Esophagus muscularis mucosa (tissue), 4 donors: Measurements from ENCODE around the gene PACRG. TPM values are rescaled to one million over a fixed set of nuclear protein-coding genes. Genes with fewer than 3 reads are reported as not detected.

Experiments used
- DNase-seq: peaks from one replicate; pipeline ENCODE4 v3.0.0-alpha.2; 2017; ENCODE audit errors: extremely low spot score
- H3K27ac ChIP-seq, 4 donors: fragments of 200-600 bp; sonication (generic); replicated peaks in 1 of 4; 1 replicate in 3 of 4; 2 replicates in 1 of 4; pipeline ENCODE4 v1.5.1; 2016 to 2019; ENCODE audit warnings: mild to moderate bottlenecking in 1 of 4
- H3K27me3 ChIP-seq, 4 donors: fragments of 200-600 bp; sonication (generic); one replicate each; pipeline versions ENCODE4 v1.5.1 to v1.6.0; 2016 to 2019
- H3K36me3 ChIP-seq, 4 donors: fragments of 200-600 bp; sonication (generic); one replicate each; pipeline ENCODE4 v1.5.1; 2016 to 2019
- H3K4me1 ChIP-seq, 4 donors: fragments of 200-600 bp; sonication (generic); one replicate each; pipeline ENCODE4 v1.5.1; 2016 to 2019
- H3K4me3 ChIP-seq, 4 donors: fragments of 200-600 bp; sonication (generic); 1 replicate in 2 of 4; 2 replicates in 2 of 4; pipeline ENCODE4 v1.5.1; 2016 to 2019; ENCODE audit warnings: mild to moderate bottlenecking in 4 of 4, moderate library complexity in 1 of 4
- H3K9me3 ChIP-seq, 4 donors: fragments of 200-600 bp; sonication (generic); 1 replicate in 3 of 4; 2 replicates in 1 of 4; pipeline ENCODE4 v1.5.1; 2016 to 2019
- CTCF ChIP-seq, 3 experiments: fragments of 200-600 bp in 2 of 3; fragments of 450-650 bp in 1 of 3; sonication (generic) in 2 of 3; IDR thresholded peaks; one replicate each; pipeline ENCODE4 v1.5.1; 2017 to 2019; ENCODE audit warnings: antibody characterized with exemption in 3 of 3, mild to moderate bottlenecking in 2 of 3, moderate library complexity in 1 of 3
- EP300 ChIP-seq: sonication (generic); formaldehyde crosslinking; IDR thresholded peaks from one replicate; pipeline ENCODE4 v1.6.1; 2017; ENCODE audit warnings: antibody characterized with exemption
- POLR2A ChIP-seq: fragments of 450-650 bp; IDR thresholded peaks from one replicate; pipeline ENCODE4 v1.6.1; 2017; ENCODE audit warnings: antibody characterized with exemption, moderate library complexity, mild to moderate bottlenecking, low read depth
- POLR2AphosphoS5 ChIP-seq, 2 donors: sonication (generic); formaldehyde crosslinking; IDR thresholded peaks; one replicate each; pipeline ENCODE4 v1.6.1; 2017; ENCODE audit warnings: antibody characterized with exemption in 2 of 2
- WGBS: methylation state at CpG from one replicate; pipeline ENCODE4 v1.1.5; 2018; 5-methylcytosine and 5-hydroxymethylcytosine counted together
- intact Hi-C: fragments of 100-400 bp; cut with DNase I; formaldehyde crosslinking; loops from one replicate; pipeline ENCODE4 v1.15.1; 2023
- total RNA-seq, 4 donors: library from RNA; depleted of rRNA; stranded (reverse); fragments of >200 nt; gene quantifications; one replicate each; pipeline versions ENCODE4 v1.1.0 to v1.2.1, GENCODE V29; 2016

The PACRG gene
- total RNA-seq, 4 donors from 2014 or later = 1.3 to 3.5 (median 1.8) TPM; not detected in 1

- Histone ChIP-seq H3K4me3 (no peak overlapping the region), H3K27ac (no peak overlapping the region), H3K27me3 (no peaks in the 10 kb centered on the region), H3K36me3 (no peaks in the 10 kb centered on the region), H3K9me3 (peaks cover 0 to 9% (median 3%) of the 10 kb centered on the region in 4 donors), H3K4me1 (peaks cover 11 to 17% (median 15%) of the 10 kb centered on the region in 4 donors)
- 89% methylated on average over 1 of the region's 1 CpG for WGBS
- intact Hi-C loops = no loop called here
- TF ChIP-seq POLR2A (no peak), EP300 (no peak), CTCF (IDR thresholded peaks at IDR 0.05) (no peak), POLR2AphosphoS5 (IDR thresholded peaks at IDR 0.05) (no peak)
- no peak for DNase-seq
Observed at GRCh38 chr6:162730502-162730901, 2.7 kb downstream of the PACRG start.

GRCh38 chr6:162733489-162733888 lies 5.7 kb downstream of the PACRG start:
- Histone ChIP-seq H3K27me3 (no peaks in the 10 kb centered on the region), H3K27ac (no peak overlapping the region), H3K9me3 (peaks cover 0 to 9% (median 3%) of the 10 kb centered on the region in 4 donors), H3K36me3 (no peaks in the 10 kb centered on the region), H3K4me3 (no peak overlapping the region), H3K4me1 (peaks cover 0 to 1% (median under 1%) of the 10 kb centered on the region in 4 donors)
- TF ChIP-seq CTCF (IDR thresholded peaks at IDR 0.05) (no peak), POLR2AphosphoS5 (IDR thresholded peaks at IDR 0.05) (no peak), EP300 (no peak), POLR2A (no peak)
- intact Hi-C loops = no loop called here
- 76% methylated on average over 4 of the region's 4 CpGs for WGBS
- DNase-seq = no peak

- H3K36me3 ChIP-seq = no peaks in the 10 kb centered on the region
- intact Hi-C loops = no loop called here
- H3K4me1 ChIP-seq = no peaks in the 10 kb centered on the region
- 64% methylated on average over 1 of the region's 1 CpG for WGBS
- DNase-seq = no peak
- TF ChIP-seq POLR2AphosphoS5 (IDR thresholded peaks at IDR 0.05) (no peak), CTCF (IDR thresholded peaks at IDR 0.05) (peak in 1 of 3 experiments; percentile 15)
- no peak overlapping the region for H3K4me3 ChIP-seq
- H3K27ac ChIP-seq = no peak overlapping the region
- no peaks in the 10 kb centered on the region for H3K9me3 ChIP-seq
- H3K27me3 ChIP-seq = no peaks in the 10 kb centered on the region
Observed at GRCh38 chr6:162736961-162737360, 9.2 kb downstream of the PACRG start.

- 66% methylated on average over 3 of the region's 3 CpGs for WGBS
- no peak overlapping the region for H3K4me3 ChIP-seq
Observed at GRCh38 chr6:162750776-162751175, 23.0 kb downstream of the PACRG start.

More at GRCh38 chr6:162750776-162751175, 23.0 kb downstream of the PACRG start:
- no peaks in the 10 kb centered on the region for H3K9me3 ChIP-seq
- intact Hi-C loops = no loop called here
- H3K4me1 ChIP-seq = no peaks in the 10 kb centered on the region
- no peaks in the 10 kb centered on the region for H3K27me3 ChIP-seq
- no peak for TF ChIP-seq POLR2A
- no peak for TF ChIP-seq POLR2AphosphoS5 (IDR thresholded peaks at IDR 0.05)
- no peak for TF ChIP-seq EP300
- TF ChIP-seq CTCF (IDR thresholded peaks at IDR 0.05) = no peak
- no peak overlapping the region for H3K27ac ChIP-seq
- DNase-seq = no peak
- H3K36me3 ChIP-seq = no peaks in the 10 kb centered on the region
